ENCODE measurements around the gene DDX11.
"Not testable (repeated sequence)": the region's sequence is repeated elsewhere in the genome, so short reads cannot be mapped to it uniquely, and the experiment has no call there.

DNA sequence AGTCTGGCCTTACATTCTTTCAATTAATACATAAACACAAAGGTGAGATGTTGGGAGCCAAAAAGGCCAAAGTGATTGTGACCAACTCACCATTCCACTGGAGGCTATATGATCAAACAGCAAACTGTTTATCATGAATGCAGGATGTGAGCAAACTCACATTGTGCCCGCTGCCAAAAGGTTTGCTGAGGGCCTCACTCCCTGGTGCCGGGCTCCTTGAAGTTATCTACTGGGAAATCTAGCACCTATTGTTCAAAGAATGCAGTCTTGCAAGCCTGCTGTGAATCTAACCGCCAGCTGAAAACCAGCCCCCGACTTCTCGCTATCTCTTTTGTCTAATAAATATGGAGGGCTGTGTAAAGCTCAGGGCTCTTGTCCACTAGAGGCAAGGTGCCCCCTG is 46.7 kb upstream of the DDX11 start:
- not testable (repeated sequence) for TF ChIP-seq EZH2 (IDR thresholded peaks at IDR 0.05; ENCODE audit: borderline replicate concordance, low read length)
- TF ChIP-seq, protein P1, sequence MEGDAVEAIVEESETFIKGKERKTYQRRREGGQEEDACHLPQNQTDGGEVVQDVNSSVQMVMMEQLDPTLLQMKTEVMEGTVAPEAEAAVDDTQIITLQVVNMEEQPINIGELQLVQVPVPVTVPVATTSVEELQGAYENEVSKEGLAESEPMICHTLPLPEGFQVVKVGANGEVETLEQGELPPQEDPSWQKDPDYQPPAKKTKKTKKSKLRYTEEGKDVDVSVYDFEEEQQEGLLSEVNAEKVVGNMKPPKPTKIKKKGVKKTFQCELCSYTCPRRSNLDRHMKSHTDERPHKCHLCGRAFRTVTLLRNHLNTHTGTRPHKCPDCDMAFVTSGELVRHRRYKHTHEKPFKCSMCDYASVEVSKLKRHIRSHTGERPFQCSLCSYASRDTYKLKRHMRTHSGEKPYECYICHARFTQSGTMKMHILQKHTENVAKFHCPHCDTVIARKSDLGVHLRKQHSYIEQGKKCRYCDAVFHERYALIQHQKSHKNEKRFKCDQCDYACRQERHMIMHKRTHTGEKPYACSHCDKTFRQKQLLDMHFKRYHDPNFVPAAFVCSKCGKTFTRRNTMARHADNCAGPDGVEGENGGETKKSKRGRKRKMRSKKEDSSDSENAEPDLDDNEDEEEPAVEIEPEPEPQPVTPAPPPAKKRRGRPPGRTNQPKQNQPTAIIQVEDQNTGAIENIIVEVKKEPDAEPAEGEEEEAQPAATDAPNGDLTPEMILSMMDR (IDR thresholded peaks at IDR 0.05; ENCODE audit: low read length), result not testable (repeated sequence)

Measured in OCI-LY1 (cell line).